Endodermal cell (in vitro differentiated cells): Measurements from ENCODE around the gene ADAMTS17. TPM values are rescaled to one million over a fixed set of nuclear protein-coding genes. Genes with fewer than 3 reads are reported as not detected.
A peak's percentile ranks its signal among the peaks of the same experiment; 100 is the strongest.

Source experiments
- DNase-seq: peaks from one replicate; pipeline ENCODE4 v3.0.0-alpha.2; 2017
- H3K27ac ChIP-seq: 2 replicates; pipeline ENCODE4 v1.5.1; 2013; ENCODE audit warnings: mild to moderate bottlenecking, low read depth, low read length, moderate library complexity
- H3K27me3 ChIP-seq: 2 replicates; pipeline ENCODE4 v1.6.1; 2013; ENCODE audit warnings: mild to moderate bottlenecking, low read length, moderate library complexity; ENCODE audit not compliant: insufficient read depth, control insufficient read depth, poor library complexity, severe bottlenecking
- H3K36me3 ChIP-seq: 2 replicates; pipeline ENCODE4 v1.7.0; 2013; ENCODE audit warnings: mild to moderate bottlenecking, low read length, moderate library complexity; ENCODE audit not compliant: control insufficient read depth, insufficient read depth
- H3K4me1 ChIP-seq: one replicate; pipeline ENCODE4 v1.7.0; 2013; ENCODE audit warnings: low read length; ENCODE audit not compliant: control insufficient read depth, insufficient read depth
- H3K4me3 ChIP-seq: 2 replicates; pipeline ENCODE4 v1.5.1; 2013; ENCODE audit warnings: mild to moderate bottlenecking, low read length, moderate library complexity
- H3K9ac ChIP-seq: 2 replicates; pipeline ENCODE4 v1.6.1; 2013; ENCODE audit warnings: mild to moderate bottlenecking, low read length, moderate library complexity; ENCODE audit not compliant: poor library complexity, severe bottlenecking; ENCODE audit errors: extremely low read depth
- H3K9me3 ChIP-seq: 2 replicates; pipeline ENCODE4 v1.6.1; 2013; ENCODE audit warnings: mild to moderate bottlenecking, low read length, moderate library complexity; ENCODE audit not compliant: control insufficient read depth
- H3K27ac Mint-ChIP-seq: 2 replicates; pipeline ENCODE4 v1.8.0; 2020; ENCODE audit warnings: mixed read lengths
- H3K27me3 Mint-ChIP-seq: 2 replicates; pipeline ENCODE4 v1.8.0; 2021; ENCODE audit warnings: mild to moderate bottlenecking, mixed read lengths; ENCODE audit not compliant: insufficient read depth
- H3K36me3 Mint-ChIP-seq: 2 replicates; pipeline ENCODE4 v1.8.0; 2020; ENCODE audit warnings: low read depth, mixed read lengths
- H3K4me1 Mint-ChIP-seq: 2 replicates; pipeline ENCODE4 v1.8.0; 2020; ENCODE audit warnings: mixed read lengths
- H3K4me3 Mint-ChIP-seq: 2 replicates; pipeline ENCODE4 v1.8.0; 2020; ENCODE audit warnings: mild to moderate bottlenecking, moderate library complexity, mixed read lengths
- H3K9me3 Mint-ChIP-seq: 2 replicates; pipeline ENCODE4 v1.8.0; 2020; ENCODE audit warnings: mild to moderate bottlenecking, mixed read lengths
- CTCF ChIP-seq: fragments of 200-600 bp; sonication (generic); conservative IDR thresholded peaks from 2 replicates; pipeline ENCODE4 v1.5.0; 2021; ENCODE audit warnings: antibody characterized with exemption, mild to moderate bottlenecking
- WGBS, 2 experiments: methylation state at CpG; one replicate each; pipeline versions ENCODE4 v1.1.5 to v1.1.7; 2013; ENCODE audit warnings: missing lambda C conversion rate in 2 of 2, mixed read lengths in 1 of 2; ENCODE audit not compliant: insufficient coverage in 1 of 2, insufficient read length in 1 of 2; 5-methylcytosine and 5-hydroxymethylcytosine counted together
- total RNA-seq, 2 donors: library from RNA; stranded (reverse); fragmentation: NEBNext Ultra II Directional in 1 of 2; extraction: Animal tissue kit (Norgen Biotek cat#: 25700) in 1 of 2; gene quantifications; 2 replicates in 1 of 2; 3 replicates in 1 of 2; pipeline ENCODE4 v1.2.1, GENCODE V29; 2021

The ADAMTS17 gene
- total RNA-seq, 2 donors from 2014 or later: 0.82 to 2.3 TPM

- no peaks in the 10 kb centered on the region for H3K36me3 Mint-ChIP-seq
- no peaks in the 10 kb centered on the region for H3K9me3 ChIP-seq
- no peaks in the 10 kb centered on the region for H3K27me3 ChIP-seq
- no peak overlapping the region for H3K9ac ChIP-seq
- H3K9me3 Mint-ChIP-seq: no peaks in the 10 kb centered on the region
- no peak overlapping the region for H3K4me3 ChIP-seq
- no peaks in the 10 kb centered on the region for H3K27me3 Mint-ChIP-seq
- 90% methylated on average over 11 to 25 of the region's 25 CpGs for WGBS, 2 experiments
- no peak overlapping the region for H3K4me3 Mint-ChIP-seq
- H3K27ac ChIP-seq: no peak overlapping the region
- peak; percentile 58 for TF ChIP-seq CTCF
- peak; percentile 80 for DNase-seq
- no peaks in the 10 kb centered on the region for H3K36me3 ChIP-seq
- no peaks in the 10 kb centered on the region for H3K4me1 Mint-ChIP-seq
- no peak overlapping the region for H3K27ac Mint-ChIP-seq
- no peaks in the 10 kb centered on the region for H3K4me1 ChIP-seq
Observed at GRCh38 chr15:100131321-100132224, 210.2 kb downstream of the ADAMTS17 start.

GRCh38 chr15:100129677-100130076 lies 212.1 kb downstream of the ADAMTS17 start:
- WGBS, 2 experiments: 91 to 92% methylated on average over 2 to 9 of the region's 9 CpGs

More at GRCh38 chr15:100129677-100130076, 212.1 kb downstream of the ADAMTS17 start:
- Mint-ChIP-seq H3K4me1 (no peaks in the 10 kb centered on the region), H3K36me3 (no peaks in the 10 kb centered on the region), H3K27me3 (no peaks in the 10 kb centered on the region), H3K27ac (no peak overlapping the region), H3K9me3 (no peaks in the 10 kb centered on the region), H3K4me3 (no peak overlapping the region)
- Histone ChIP-seq H3K9me3 (no peaks in the 10 kb centered on the region), H3K27me3 (no peaks in the 10 kb centered on the region), H3K4me1 (no peaks in the 10 kb centered on the region), H3K9ac (no peak overlapping the region), H3K4me3 (no peak overlapping the region), H3K27ac (no peak overlapping the region), H3K36me3 (no peaks in the 10 kb centered on the region)
- TF ChIP-seq CTCF: no peak
- no peak for DNase-seq
